IPS-20b (cell line): ENCODE results near the gene SLC26A2.
A peak's percentile ranks its signal among the peaks of the same experiment; 100 is the strongest.

Experiments used
- H3K27ac ChIP-seq: one replicate; pipeline ENCODE4 v1.5.1; 2013; ENCODE audit warnings: low read length
- H3K27me3 ChIP-seq: 2 replicates; pipeline ENCODE4 v1.6.1; 2013; ENCODE audit warnings: mild to moderate bottlenecking, low read length, inconsistent platforms; ENCODE audit not compliant: insufficient read depth
- H3K36me3 ChIP-seq: 2 replicates; pipeline ENCODE4 v1.6.1; 2013; ENCODE audit warnings: low read depth, mild to moderate bottlenecking, inconsistent platforms, low read length, moderate library complexity; ENCODE audit not compliant: insufficient read depth
- H3K4me1 ChIP-seq: 2 replicates; pipeline ENCODE4 v1.6.1; 2013; ENCODE audit warnings: mild to moderate bottlenecking, control low read depth, inconsistent platforms, low read length, moderate library complexity; ENCODE audit not compliant: insufficient read depth
- H3K4me3 ChIP-seq: 2 replicates; pipeline ENCODE4 v1.5.1; 2013; ENCODE audit warnings: mild to moderate bottlenecking, low read length, inconsistent platforms
- H3K9ac ChIP-seq: 2 replicates; pipeline ENCODE4 v1.6.1; 2013; ENCODE audit warnings: low read depth, mild to moderate bottlenecking, inconsistent platforms, low read length, moderate library complexity
- H3K9me3 ChIP-seq: 2 replicates; pipeline ENCODE4 v1.6.1; 2013; ENCODE audit warnings: mild to moderate bottlenecking, low read depth, low read length, inconsistent platforms; ENCODE audit not compliant: insufficient read depth

The SLC26A2 gene

GRCh38 chr5:149960272-149961185, at the start of gene SLC26A2:
TSS of gene SLC26A2 (plus strand) at chr5:149960758. CDS start at chr5:149977653, 16,895 bp downstream.
- Histone ChIP-seq H3K4me3 (peak within 1 kb of the TSS; percentile 86), H3K9ac (peak within 1 kb of the TSS; percentile 89), H3K9me3 (no peaks in the 10 kb centered on the region), H3K27me3 (peaks cover 10% of the 10 kb centered on the region), H3K4me1 (peaks cover 9% of the 10 kb centered on the region; the same call in 1 of the 2 replicates), H3K36me3 (no peaks in the 10 kb centered on the region), H3K27ac (no peak within 1 kb of the TSS)

DNA sequence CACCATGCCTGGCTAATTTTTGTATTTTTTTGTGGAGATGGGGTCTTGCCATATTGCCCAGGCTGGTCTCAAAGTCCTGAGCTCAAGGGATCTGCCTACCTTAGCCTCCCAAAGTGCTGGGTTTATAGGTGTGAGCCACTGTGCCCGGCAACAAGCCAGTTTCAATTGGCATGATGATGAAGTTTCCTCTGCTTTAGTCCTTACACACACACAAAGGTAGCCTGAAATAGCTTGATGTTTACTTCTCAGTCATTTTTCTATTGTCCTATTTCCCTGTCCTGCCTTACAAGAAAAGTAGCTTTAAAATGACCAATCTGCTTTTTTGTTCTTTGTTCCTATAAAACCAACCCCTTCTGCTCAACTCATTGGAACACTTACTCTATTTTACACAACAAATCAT, 49.5 kb upstream of the SLC26A2 start:
- Histone ChIP-seq H3K9me3 (no peaks in the 10 kb centered on the region), H3K36me3 (no peaks in the 10 kb centered on the region), H3K4me1 (no peaks in the 10 kb centered on the region), H3K27ac (no peak overlapping the region), H3K9ac (no peak overlapping the region), H3K27me3 (no peaks in the 10 kb centered on the region), H3K4me3 (no peak overlapping the region)

DNA sequence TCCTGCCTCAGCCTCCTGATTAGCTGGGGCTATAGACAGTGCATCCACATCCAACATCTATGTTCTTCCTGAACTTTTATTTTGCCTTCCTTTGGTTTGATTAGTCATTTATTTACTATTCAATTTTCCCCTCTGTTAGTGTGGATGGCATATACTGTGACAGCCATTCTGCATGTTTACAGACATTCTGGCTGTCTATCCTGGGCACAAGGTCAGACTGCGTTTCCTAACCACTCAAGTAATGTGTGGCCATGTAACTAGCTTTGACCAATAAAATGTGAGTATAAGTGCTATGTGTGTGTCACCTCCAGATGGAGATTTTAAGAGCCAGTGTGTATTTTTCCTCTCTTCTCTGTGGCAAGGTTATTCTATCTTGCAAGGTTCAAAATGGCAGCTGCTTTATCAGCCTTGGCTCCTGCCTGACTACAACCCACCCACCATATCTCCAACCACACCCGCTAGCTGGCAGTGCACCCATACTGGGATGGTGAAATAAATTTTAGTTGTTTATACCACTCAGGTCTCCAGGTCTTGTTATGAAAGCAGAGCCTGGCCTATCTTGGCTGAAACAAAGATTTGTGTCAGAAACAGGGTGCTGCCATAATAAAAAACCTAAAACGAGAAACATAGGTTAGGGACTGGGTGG, 48.2 kb upstream of the SLC26A2 start:
- H3K36me3 ChIP-seq, result no peaks in the 10 kb centered on the region
- H3K4me3 ChIP-seq, result no peak overlapping the region
- no peak overlapping the region for H3K27ac ChIP-seq
- no peaks in the 10 kb centered on the region for H3K9me3 ChIP-seq
- H3K27me3 ChIP-seq, result no peaks in the 10 kb centered on the region
- H3K9ac ChIP-seq, result no peak overlapping the region
- H3K4me1 ChIP-seq, result no peaks in the 10 kb centered on the region

DNA sequence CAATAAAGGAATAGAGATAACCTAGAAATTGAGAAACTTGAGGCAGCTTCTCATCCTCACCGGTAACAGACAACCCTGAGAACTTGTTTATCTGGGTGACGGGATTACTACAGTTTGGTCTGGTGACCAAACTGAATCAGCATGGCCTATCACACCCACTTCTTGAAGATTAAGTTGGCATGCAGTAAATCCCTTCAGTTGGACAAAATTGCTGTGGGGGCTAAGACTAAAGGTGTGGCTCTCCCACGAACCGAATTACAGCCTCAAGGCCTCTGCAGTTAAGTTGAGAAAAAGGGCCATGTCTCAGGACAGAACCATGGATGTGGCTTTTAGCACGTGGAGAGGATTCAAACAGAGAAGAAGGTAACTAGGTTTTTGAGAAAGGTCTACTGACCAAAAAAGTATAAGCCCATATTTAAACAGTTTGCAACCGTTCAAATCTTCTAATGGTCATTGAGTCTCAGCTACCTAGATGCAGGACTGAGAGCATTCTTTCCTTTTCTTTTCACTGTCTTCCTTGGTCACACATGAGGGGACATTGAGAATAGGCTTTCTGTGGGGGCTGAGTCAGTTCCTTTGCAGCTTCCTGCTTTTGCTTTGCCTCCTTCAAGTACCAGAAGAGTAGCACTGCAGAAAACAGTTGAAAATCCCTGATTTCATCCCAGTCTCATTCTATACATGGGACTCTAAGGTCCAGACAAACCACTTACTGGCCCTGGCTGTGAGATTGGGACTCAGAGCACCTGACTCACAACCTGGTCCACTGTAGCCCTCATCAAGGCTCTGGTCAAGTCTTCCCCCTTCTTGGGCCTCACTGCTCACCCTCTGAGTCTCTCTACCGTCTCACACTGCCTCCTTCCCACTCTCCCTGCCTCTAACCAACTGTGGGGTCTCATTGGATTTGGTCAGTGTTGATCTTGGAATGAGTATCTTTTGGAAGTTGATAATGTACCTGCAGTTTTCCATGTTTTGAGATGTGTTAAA, 46.8 kb upstream of the SLC26A2 start:
- Histone ChIP-seq H3K36me3 (no peaks in the 10 kb centered on the region), H3K27ac (no peak overlapping the region), H3K27me3 (no peaks in the 10 kb centered on the region), H3K4me1 (no peaks in the 10 kb centered on the region), H3K9ac (no peak overlapping the region), H3K9me3 (no peaks in the 10 kb centered on the region), H3K4me3 (no peak overlapping the region)

DNA sequence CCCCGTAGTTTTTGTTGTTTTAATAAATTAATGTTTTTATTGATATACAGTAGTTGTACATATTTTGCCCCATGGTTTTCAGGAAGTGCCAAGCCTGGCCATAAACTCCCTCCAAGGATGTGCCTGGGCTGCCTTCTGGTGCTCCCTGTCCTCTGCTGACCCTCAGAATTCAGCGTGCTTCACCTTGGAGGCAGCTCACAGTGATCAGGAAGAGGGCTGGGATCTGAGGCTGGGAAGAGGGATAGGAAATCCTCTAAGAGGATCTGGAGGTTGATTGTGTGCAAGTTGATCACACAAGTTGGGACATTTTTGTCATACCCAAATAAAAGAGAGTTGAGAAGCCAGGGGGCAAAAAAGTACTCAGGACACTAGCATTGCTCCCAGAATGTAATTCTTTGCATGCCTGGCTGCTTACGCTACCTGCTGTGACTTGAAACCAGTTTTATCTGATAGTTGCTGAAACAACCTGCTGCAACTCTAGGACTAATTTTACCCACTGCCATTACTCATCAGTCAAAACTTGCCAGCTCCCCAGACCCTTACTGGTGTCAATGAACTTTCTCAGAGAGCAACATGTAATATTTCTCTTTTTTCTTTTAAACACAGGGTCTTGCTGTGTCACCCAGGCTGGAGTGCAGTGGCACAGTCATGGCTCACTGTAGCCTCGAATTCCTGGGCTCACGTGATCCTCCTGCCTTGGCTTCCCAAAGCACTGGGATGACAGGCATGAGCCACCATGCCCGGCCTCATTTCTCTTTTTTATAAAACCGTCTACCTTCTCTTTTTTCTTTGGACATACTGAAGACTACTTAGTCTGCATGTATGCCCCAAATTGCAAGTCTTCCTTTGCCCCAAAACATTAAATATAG, 44.9 kb upstream of the SLC26A2 start:
- Histone ChIP-seq H3K27ac (no peak overlapping the region), H3K4me3 (no peak overlapping the region), H3K9ac (no peak overlapping the region), H3K9me3 (no peaks in the 10 kb centered on the region), H3K4me1 (no peaks in the 10 kb centered on the region), H3K27me3 (no peaks in the 10 kb centered on the region), H3K36me3 (no peaks in the 10 kb centered on the region)

DNA sequence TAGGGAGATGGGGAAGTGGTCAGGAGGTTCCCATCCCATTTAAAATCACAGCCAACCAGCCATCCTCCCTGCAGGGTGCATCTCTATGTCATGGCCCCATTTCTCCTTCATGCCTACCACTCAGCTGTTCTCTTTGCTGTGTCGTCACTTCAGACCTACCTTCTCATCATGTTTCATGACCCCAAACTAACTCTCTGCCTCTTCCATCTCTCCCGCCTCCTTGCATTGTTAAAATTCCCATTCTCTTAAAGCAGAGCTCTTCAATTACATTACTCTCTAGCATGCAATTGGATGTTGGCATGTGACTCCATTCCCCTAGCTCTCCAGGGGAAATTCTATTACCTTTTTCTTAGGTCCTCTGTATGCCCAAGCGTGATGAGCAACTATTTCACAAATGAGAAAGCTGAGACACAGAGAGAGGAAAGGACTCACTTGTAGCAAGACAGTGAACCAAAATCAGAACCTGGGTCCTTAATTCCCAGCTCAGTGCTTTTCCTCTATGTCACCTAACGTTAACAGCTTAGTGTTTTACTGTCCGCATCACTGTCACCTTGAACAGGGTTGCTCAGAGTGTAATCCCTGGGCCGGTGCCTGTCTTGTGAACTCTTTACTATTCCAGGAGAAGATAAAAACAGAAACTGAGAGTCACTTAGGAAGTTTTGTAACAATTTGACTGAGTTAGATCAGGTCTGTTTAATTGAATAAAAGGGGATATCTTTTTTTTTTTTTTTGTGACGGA, 44.1 kb upstream of the SLC26A2 start:
- Histone ChIP-seq H3K9me3 (no peaks in the 10 kb centered on the region), H3K27ac (no peak overlapping the region), H3K9ac (no peak overlapping the region), H3K27me3 (no peaks in the 10 kb centered on the region), H3K4me3 (no peak overlapping the region), H3K4me1 (no peaks in the 10 kb centered on the region), H3K36me3 (no peaks in the 10 kb centered on the region)

DNA sequence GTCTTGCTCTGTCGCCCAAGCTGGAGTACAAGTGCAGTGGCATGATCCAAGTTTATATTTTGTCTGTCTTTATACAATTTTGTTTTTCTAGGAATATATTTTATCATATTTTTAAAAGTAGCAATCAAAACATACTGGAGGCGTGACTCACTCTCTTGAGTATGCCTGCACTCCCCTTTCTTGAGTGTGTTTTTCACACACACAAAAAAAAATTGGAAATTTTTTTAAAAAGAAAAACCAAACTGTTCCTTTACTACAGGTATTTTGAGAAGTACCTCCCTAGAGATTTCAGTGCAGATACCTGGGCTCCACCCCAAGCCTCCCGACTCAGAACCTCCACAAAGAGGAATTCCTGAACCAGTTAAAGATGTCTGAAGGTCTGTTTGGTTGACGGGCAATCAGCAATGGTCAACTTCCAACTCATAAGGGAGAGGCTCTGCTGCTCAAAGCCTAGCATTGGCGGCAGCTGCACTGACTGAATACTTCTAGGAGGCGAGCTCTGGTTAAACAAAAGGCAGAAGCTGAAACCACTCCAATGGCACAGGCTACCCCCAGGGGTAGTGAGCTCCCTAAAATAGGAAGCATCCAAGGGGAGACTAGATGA, 43.4 kb upstream of the SLC26A2 start:
- Histone ChIP-seq H3K36me3 (no peaks in the 10 kb centered on the region), H3K4me3 (no peak overlapping the region), H3K27me3 (no peaks in the 10 kb centered on the region), H3K9me3 (no peaks in the 10 kb centered on the region), H3K9ac (no peak overlapping the region), H3K27ac (no peak overlapping the region), H3K4me1 (no peaks in the 10 kb centered on the region)

DNA sequence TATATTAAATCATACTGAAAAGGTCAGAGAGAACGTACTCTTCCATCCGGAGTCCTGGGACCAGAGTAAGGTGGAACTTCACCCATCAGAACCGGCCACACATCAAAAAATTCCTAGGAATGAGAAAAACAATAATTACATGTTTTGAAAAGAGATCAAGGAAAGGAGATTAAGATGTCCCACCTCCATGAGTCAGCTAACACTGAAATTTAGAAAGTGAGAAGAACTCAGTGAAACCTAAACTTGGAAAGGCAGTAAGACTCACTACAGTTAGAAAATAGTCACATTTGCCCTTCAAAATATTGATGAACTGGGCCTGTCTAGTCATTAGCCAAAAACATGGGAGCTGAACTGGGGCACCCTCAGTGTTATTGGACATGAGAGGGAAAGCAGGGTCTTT, 39.0 kb upstream of the SLC26A2 start:
- H3K27ac ChIP-seq, result no peak overlapping the region
- H3K4me1 ChIP-seq, result no peaks in the 10 kb centered on the region
- H3K4me3 ChIP-seq, result no peak overlapping the region
- H3K9ac ChIP-seq, result no peak overlapping the region
- no peaks in the 10 kb centered on the region for H3K9me3 ChIP-seq
- H3K36me3 ChIP-seq, result no peaks in the 10 kb centered on the region
- H3K27me3 ChIP-seq, result no peaks in the 10 kb centered on the region

- Histone ChIP-seq H3K27me3 (no peaks in the 10 kb centered on the region), H3K27ac (no peak overlapping the region), H3K4me1 (no peaks in the 10 kb centered on the region), H3K9ac (no peak overlapping the region), H3K36me3 (no peaks in the 10 kb centered on the region), H3K4me3 (no peak overlapping the region), H3K9me3 (no peaks in the 10 kb centered on the region)
These were observed 37.6 kb upstream of the SLC26A2 start for GRCh38 chr5:149922950-149923349.

- Histone ChIP-seq H3K9ac (no peak overlapping the region), H3K4me1 (no peaks in the 10 kb centered on the region), H3K9me3 (no peaks in the 10 kb centered on the region), H3K27ac (no peak overlapping the region), H3K4me3 (no peak overlapping the region), H3K36me3 (no peaks in the 10 kb centered on the region), H3K27me3 (no peaks in the 10 kb centered on the region)
These were observed 36.1 kb upstream of the SLC26A2 start for GRCh38 chr5:149924486-149924885.
